H1 (cell line): ENCODE measurements around the gene ATAT1.

ENCODE experiments used
- ASH2L ChIP-seq: fragments of 200-600, 300-600 bp; sonication (generic); IDR thresholded peaks from one replicate; pipeline ENCODE4 v1.7.1; 2017; ENCODE audit warnings: low read length
- ATF3 ChIP-seq: IDR thresholded peaks from 2 replicates; pipeline ENCODE4 v1.6.1; 2011; ENCODE audit warnings: low read depth, mild to moderate bottlenecking, low read length; ENCODE audit not compliant: insufficient read depth
- BACH1 ChIP-seq: IDR thresholded peaks from 2 replicates; pipeline ENCODE4 v1.6.1; 2012; ENCODE audit warnings: low read length, improper control_type of control experiment
- CBX5 ChIP-seq: fragments of 300-800, 300-1000 bp; sonication (generic); IDR thresholded peaks from 2 replicates; pipeline ENCODE4 v1.7.1; 2016; ENCODE audit warnings: antibody characterized with exemption, low read length, low read depth
- CTCF ChIP-seq, 3 experiments: IDR thresholded peaks; 1 replicate in 2 of 3; 2 replicates in 1 of 3; pipeline versions ENCODE4 v1.5.1 to v1.6.1; 2011; ENCODE audit warnings: low read length in 3 of 3, mild to moderate bottlenecking in 3 of 3, inconsistent platforms in 2 of 3, low read depth in 1 of 3, moderate library complexity in 1 of 3; ENCODE audit not compliant: insufficient read depth in 1 of 3; ENCODE audit errors: control extremely low read depth in 1 of 3
- EZH2 ChIP-seq: fragments of 200-600 bp; sonication (generic); IDR thresholded peaks from 2 replicates; pipeline ENCODE4 v1.7.1; 2012; ENCODE audit warnings: low read depth, mild to moderate bottlenecking, moderate library complexity, low read length, inconsistent platforms; ENCODE audit not compliant: severe bottlenecking
- GABPA ChIP-seq: IDR thresholded peaks from 2 replicates; pipeline ENCODE4 v1.6.1; 2011; ENCODE audit warnings: mild to moderate bottlenecking, low read length, moderate library complexity, borderline replicate concordance; ENCODE audit not compliant: insufficient read depth
- HDAC6 ChIP-seq: IDR thresholded peaks from one replicate; pipeline ENCODE4 v1.7.1; 2012; ENCODE audit warnings: low read depth, mild to moderate bottlenecking, inconsistent platforms, low read length, moderate library complexity
- KDM1A ChIP-seq: fragments of 200-600, 300-600 bp; sonication (generic); IDR thresholded peaks from 2 replicates; pipeline ENCODE4 v1.7.1; 2016; ENCODE audit warnings: mild to moderate bottlenecking, low read length, borderline replicate concordance
- POLR2A ChIP-seq, 2 experiments: IDR thresholded peaks; 1 replicate in 1 of 2; 2 replicates in 1 of 2; pipeline ENCODE4 v1.6.1; 2011; ENCODE audit warnings: low read depth in 2 of 2, low read length in 2 of 2, mild to moderate bottlenecking in 2 of 2; ENCODE audit errors: control extremely low read depth in 1 of 2
- RAD21 ChIP-seq, 2 experiments: IDR thresholded peaks in 1 of 2; conservative IDR thresholded peaks in 1 of 2; 2 replicates each; pipeline ENCODE4 v1.6.1; 2011; ENCODE audit warnings: low read depth in 2 of 2, low read length in 2 of 2, improper control_type of control experiment in 1 of 2, inconsistent platforms in 1 of 2, mild to moderate bottlenecking in 1 of 2, moderate library complexity in 1 of 2
- RFX5 ChIP-seq: IDR thresholded peaks from 2 replicates; pipeline ENCODE4 v1.6.1; 2011; ENCODE audit warnings: low read depth, low read length, improper control_type of control experiment, borderline replicate concordance
- SP1 ChIP-seq: IDR thresholded peaks from 2 replicates; pipeline ENCODE4 v1.6.1; 2011; ENCODE audit warnings: low read depth, low read length
- TEAD4 ChIP-seq: IDR thresholded peaks from 2 replicates; pipeline ENCODE4 v1.6.1; 2012; ENCODE audit warnings: low read depth, low read length, inconsistent platforms, mixed read lengths

- TF ChIP-seq ATF3: no peak
- TF ChIP-seq TEAD4: no peak
- TF ChIP-seq CTCF (IDR thresholded peaks at IDR 0.05; ENCODE audit: control extremely low read depth in 1 of 3, insufficient read depth in 1 of 3, low read depth in 1 of 3, low read length in 3 of 3): no peak
- TF ChIP-seq EZH2: no peak
- no peak for TF ChIP-seq GABPA
- no peak for TF ChIP-seq RFX5
- no peak for TF ChIP-seq CBX5
- TF ChIP-seq POLR2A (IDR thresholded peaks at IDR 0.05; ENCODE audit: control extremely low read depth in 1 of 2, low read depth in 2 of 2, low read length in 2 of 2): peak in 1 of 2 experiments; percentile 6; a peak in 1 of 3 replicates
- no peak for TF ChIP-seq KDM1A
- TF ChIP-seq HDAC6: no peak
- no peak for TF ChIP-seq RAD21 (IDR thresholded peaks at IDR 0.05 in 1 of 2, conservative IDR thresholded peaks at IDR 0.05 in 1 of 2; ENCODE audit: low read depth in 2 of 2, low read length in 2 of 2)
- TF ChIP-seq BACH1: no peak
- TF ChIP-seq ASH2L: peak; percentile 48
- no peak for TF ChIP-seq SP1
Measured at GRCh38 chr6:30617565-30618269, 9.0 kb upstream of the ATAT1 start, which contains the start of gene MRPS18B.
